SH-SY5Y (cell line): ENCODE results near the gene ATP5F1E.

ENCODE experiments used
- GATA2 ChIP-seq: IDR thresholded peaks from 2 replicates; pipeline ENCODE4 v1.6.1; 2011; ENCODE audit warnings: mild to moderate bottlenecking, low read depth, low read length
- GATA3 ChIP-seq: IDR thresholded peaks from 2 replicates; pipeline ENCODE4 v1.6.1; 2011; ENCODE audit warnings: low read depth, mild to moderate bottlenecking, low read length, moderate library complexity

- no peak for TF ChIP-seq GATA3
- TF ChIP-seq GATA2, result no peak
Measured at GRCh38 chr20:58978351-58979190, 53.6 kb downstream of the ATP5F1E start.
